ENCODE data around the gene ZNF791. TPM values are rescaled to one million over a fixed set of nuclear protein-coding genes. Genes with fewer than 3 reads are reported as not detected.

Gene ZNF791
- total RNA-seq, 3 donors from 2014 or later (not counting 1 experiment from before 2014, with no cell fraction given), result 52.6 to 62.0 (median 56.5) TPM

DNA sequence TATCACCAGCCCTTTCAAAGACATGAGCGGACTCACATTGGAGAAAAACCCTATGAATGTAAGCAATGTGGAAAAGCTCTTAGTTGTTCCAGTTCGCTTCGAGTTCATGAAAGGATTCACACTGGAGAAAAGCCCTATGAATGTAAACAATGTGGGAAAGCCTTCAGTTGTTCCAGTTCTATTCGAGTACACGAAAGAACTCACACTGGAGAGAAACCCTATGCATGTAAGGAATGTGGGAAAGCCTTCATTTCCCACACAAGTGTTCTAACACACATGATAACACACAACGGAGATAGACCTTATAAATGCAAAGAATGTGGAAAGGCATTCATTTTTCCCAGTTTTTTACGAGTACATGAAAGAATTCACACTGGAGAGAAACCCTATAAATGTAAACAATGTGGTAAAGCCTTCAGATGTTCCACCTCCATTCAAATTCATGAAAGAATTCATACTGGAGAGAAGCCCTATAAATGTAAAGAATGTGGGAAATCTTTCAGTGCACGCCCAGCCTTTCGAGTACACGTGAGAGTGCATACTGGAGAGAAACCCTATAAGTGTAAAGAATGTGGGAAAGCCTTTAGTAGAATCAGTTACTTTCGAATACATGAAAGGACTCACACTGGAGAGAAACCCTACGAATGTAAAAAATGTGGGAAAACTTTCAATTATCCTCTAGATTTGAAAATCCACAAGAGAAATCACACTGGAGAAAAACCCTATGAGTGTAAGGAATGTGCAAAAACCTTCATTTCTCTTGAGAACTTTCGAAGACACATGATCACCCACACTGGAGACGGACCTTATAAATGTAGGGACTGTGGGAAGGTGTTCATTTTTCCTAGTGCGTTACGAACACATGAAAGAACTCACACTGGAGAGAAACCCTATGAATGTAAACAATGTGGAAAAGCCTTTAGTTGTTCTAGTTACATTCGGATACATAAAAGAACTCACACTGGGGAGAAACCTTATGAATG, 17.6 kb downstream of the ZNF791 start:
- Histone ChIP-seq H3K27ac (ENCODE audit: low read length) (no peak overlapping the region), H3K9me3 (ENCODE audit: control insufficient read depth, insufficient read depth, low read length) (peaks cover 10% of the 10 kb centered on the region), H3K27me3 (ENCODE audit: control insufficient read depth, insufficient read depth, low read length) (no peaks in the 10 kb centered on the region), H3K4me1 (ENCODE audit: control insufficient read depth, insufficient read depth, low read length) (no peaks in the 10 kb centered on the region), H3K4me3 (ENCODE audit: low read length) (no peak overlapping the region), H3K36me3 (ENCODE audit: control insufficient read depth, insufficient read depth, low read length) (peaks cover 43% of the 10 kb centered on the region)
- Mint-ChIP-seq H3K9me3 (peaks cover 0 to 9% of the 10 kb centered on the region in 2 donors), H3K27ac (peak overlapping the region; percentile 13 to 16), H3K27me3 (ENCODE audit: low read depth in 2 of 2) (no peaks in the 10 kb centered on the region), H3K4me3 (no peak overlapping the region), H3K36me3 (peaks cover 16% of the 10 kb centered on the region), H3K4me1 (peaks cover 0 to 11% of the 10 kb centered on the region in 2 donors)
- 99% methylated on average over 11 of the region's 17 CpGs for WGBS (ENCODE audit: insufficient coverage)
- DNase-seq, result no peak
- intact Hi-C loops (cut with micrococcal nuclease), result no loop called here
- no peak for ATAC-seq
- TF ChIP-seq, protein P1, sequence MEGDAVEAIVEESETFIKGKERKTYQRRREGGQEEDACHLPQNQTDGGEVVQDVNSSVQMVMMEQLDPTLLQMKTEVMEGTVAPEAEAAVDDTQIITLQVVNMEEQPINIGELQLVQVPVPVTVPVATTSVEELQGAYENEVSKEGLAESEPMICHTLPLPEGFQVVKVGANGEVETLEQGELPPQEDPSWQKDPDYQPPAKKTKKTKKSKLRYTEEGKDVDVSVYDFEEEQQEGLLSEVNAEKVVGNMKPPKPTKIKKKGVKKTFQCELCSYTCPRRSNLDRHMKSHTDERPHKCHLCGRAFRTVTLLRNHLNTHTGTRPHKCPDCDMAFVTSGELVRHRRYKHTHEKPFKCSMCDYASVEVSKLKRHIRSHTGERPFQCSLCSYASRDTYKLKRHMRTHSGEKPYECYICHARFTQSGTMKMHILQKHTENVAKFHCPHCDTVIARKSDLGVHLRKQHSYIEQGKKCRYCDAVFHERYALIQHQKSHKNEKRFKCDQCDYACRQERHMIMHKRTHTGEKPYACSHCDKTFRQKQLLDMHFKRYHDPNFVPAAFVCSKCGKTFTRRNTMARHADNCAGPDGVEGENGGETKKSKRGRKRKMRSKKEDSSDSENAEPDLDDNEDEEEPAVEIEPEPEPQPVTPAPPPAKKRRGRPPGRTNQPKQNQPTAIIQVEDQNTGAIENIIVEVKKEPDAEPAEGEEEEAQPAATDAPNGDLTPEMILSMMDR (IDR thresholded peaks at IDR 0.05), result no peak

DNA sequence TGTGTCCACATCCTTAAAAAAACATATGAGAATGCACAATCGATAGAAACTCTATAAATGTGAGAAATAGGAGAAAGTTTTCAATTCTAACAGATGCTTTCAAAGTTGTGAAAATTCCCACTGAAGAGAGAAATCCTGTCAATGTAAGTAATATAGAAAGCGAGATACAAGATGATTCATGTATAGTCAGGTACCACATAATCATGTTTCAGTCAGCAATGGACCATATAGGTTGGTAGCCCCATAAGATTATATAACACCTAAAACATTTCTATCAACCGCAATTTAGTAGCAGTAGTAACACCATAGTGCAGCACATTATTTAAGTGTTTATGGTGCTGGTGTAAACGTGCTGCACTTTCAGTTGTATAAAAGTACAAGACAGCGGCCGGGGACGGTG, 18.5 kb downstream of the ZNF791 start:
- Mint-ChIP-seq H3K4me1 (peaks cover 0 to 16% of the 10 kb centered on the region in 2 donors), H3K9me3 (peaks cover 0 to 9% of the 10 kb centered on the region in 2 donors), H3K4me3 (no peak overlapping the region), H3K27me3 (ENCODE audit: low read depth in 2 of 2) (no peaks in the 10 kb centered on the region), H3K27ac (peak overlapping the region in 1 of 2 donors; percentile 16), H3K36me3 (peaks cover 16% of the 10 kb centered on the region)
- H3K4me3 ChIP-seq (ENCODE audit: low read length), result no peak overlapping the region
- intact Hi-C loops (cut with micrococcal nuclease), result no loop called here
- DNase-seq (no peak), ATAC-seq (no peak)
- H3K4me1 ChIP-seq (ENCODE audit: control insufficient read depth, insufficient read depth, low read length), result no peaks in the 10 kb centered on the region
- H3K9me3 ChIP-seq (ENCODE audit: control insufficient read depth, insufficient read depth, low read length), result peaks cover 10% of the 10 kb centered on the region
- peaks cover 43% of the 10 kb centered on the region for H3K36me3 ChIP-seq (ENCODE audit: control insufficient read depth, insufficient read depth, low read length)
- no peak overlapping the region for H3K27ac ChIP-seq (ENCODE audit: low read length)
- no peaks in the 10 kb centered on the region for H3K27me3 ChIP-seq (ENCODE audit: control insufficient read depth, insufficient read depth, low read length)
- TF ChIP-seq, protein P1 (IDR thresholded peaks at IDR 0.05), result no peak
- 97% methylated on average over 5 of the region's 7 CpGs for WGBS (ENCODE audit: insufficient coverage)

GRCh38 chr19:12636631-12637030, 25.9 kb downstream of the ZNF791 start:
- Mint-ChIP-seq H3K4me1 (peaks cover 14% of the 10 kb centered on the region in 2 donors), H3K36me3 (no peaks in the 10 kb centered on the region), H3K27ac (no peak overlapping the region), H3K4me3 (no peak overlapping the region), H3K27me3 (ENCODE audit: low read depth in 2 of 2) (no peaks in the 10 kb centered on the region), H3K9me3 (no peaks in the 10 kb centered on the region)
- no peak for ATAC-seq
- peaks cover 11% of the 10 kb centered on the region for H3K4me1 ChIP-seq (ENCODE audit: control insufficient read depth, insufficient read depth, low read length)
- intact Hi-C loops (cut with micrococcal nuclease), result no loop called here
- H3K9me3 ChIP-seq (ENCODE audit: control insufficient read depth, insufficient read depth, low read length), result no peaks in the 10 kb centered on the region
- 98% methylated on average over 12 of the region's 13 CpGs for WGBS (ENCODE audit: insufficient coverage)
- DNase-seq, result no peak
- no peak overlapping the region for H3K4me3 ChIP-seq (ENCODE audit: low read length)
- no peaks in the 10 kb centered on the region for H3K27me3 ChIP-seq (ENCODE audit: control insufficient read depth, insufficient read depth, low read length)
- TF ChIP-seq, protein P1 (IDR thresholded peaks at IDR 0.05), result no peak
- no peak overlapping the region for H3K27ac ChIP-seq (ENCODE audit: low read length)
- H3K36me3 ChIP-seq (ENCODE audit: control insufficient read depth, insufficient read depth, low read length), result no peaks in the 10 kb centered on the region
